ENCODE measurements around the gene FLOT2.

DNA sequence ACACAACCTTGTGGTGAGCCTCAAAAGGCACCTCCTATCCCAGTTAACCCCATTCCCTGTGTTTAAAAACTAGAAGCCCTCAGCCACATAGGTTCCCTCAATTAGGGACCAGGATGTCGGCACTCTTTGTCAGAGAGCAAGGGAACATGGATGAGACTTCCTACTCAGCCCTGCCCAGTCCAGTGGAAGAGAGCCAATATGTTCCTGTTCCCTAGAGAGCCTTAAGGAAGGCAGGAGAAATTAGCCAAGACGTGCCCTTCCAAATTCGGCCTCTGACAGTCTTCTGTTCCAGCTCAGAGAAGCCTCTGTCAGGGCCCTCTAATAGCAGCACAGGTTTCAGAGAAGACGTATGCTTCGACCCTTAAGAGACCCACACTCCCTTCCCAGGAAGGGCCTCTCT, 19.9 kb upstream of the FLOT2 start:
- TF ChIP-seq GATA3 (IDR thresholded peaks at IDR 0.05; ENCODE audit: low read depth, low read length) (no peak), GATA2 (IDR thresholded peaks at IDR 0.05; ENCODE audit: low read depth, low read length) (no peak)
